Heart right ventricle (tissue), 16 donors: ENCODE measurements around the gene CUL4A. TPM values are rescaled to one million over a fixed set of nuclear protein-coding genes. Genes with fewer than 3 reads are reported as not detected.
A peak's percentile ranks its signal among the peaks of the same experiment; 100 is the strongest.

Source experiments
- ATAC-seq, 8 donors: fragments of 200-7000 bp; cut with Tn5 transposase; one replicate each; pipeline ENCODE4 v1.9.1; 2020; ENCODE audit warnings: mild to moderate bottlenecking in 8 of 8, moderate library complexity in 8 of 8, moderate number of reproducible peaks in 1 of 8
- DNase-seq, 2 donors: peaks; one replicate each; pipeline ENCODE4 v3.0.0-alpha.2; 2020
- H3K27ac ChIP-seq, 10 donors: fragments of 200-600 bp; sonication (generic) in 2 of 10; one replicate each; pipeline versions ENCODE4 v1.5.0 to v1.8.0; 2020 to 2022; ENCODE audit warnings: mild to moderate bottlenecking in 3 of 10
- H3K27me3 ChIP-seq, 7 donors: fragments of 200-600 bp; one replicate each; pipeline ENCODE4 v1.8.0; 2021 to 2022; ENCODE audit warnings: mild to moderate bottlenecking in 2 of 7
- H3K36me3 ChIP-seq, 9 donors: fragments of 200-600 bp; sonication (generic) in 1 of 9; one replicate each; pipeline versions ENCODE4 v1.5.0 to v1.8.0; 2020 to 2022; ENCODE audit warnings: mild to moderate bottlenecking in 2 of 9
- H3K4me1 ChIP-seq, 9 donors: fragments of 200-600 bp; sonication (generic) in 1 of 9; one replicate each; pipeline versions ENCODE4 v1.5.0 to v1.8.0; 2020 to 2022; ENCODE audit warnings: mild to moderate bottlenecking in 4 of 9
- H3K4me3 ChIP-seq, 10 donors: fragments of 200-600 bp; sonication (generic) in 2 of 10; one replicate each; pipeline versions ENCODE4 v1.5.0 to v1.8.0; 2020 to 2022; ENCODE audit warnings: mild to moderate bottlenecking in 7 of 10, moderate library complexity in 2 of 10
- H3K9me3 ChIP-seq, 11 donors: fragments of 200-600 bp in 10 of 11; sonication (generic) in 2 of 11; one replicate each; pipeline versions ENCODE4 v1.5.0 to v1.8.0; 2013 to 2022; ENCODE audit warnings: mild to moderate bottlenecking in 2 of 11, control low read depth in 1 of 11, moderate library complexity in 1 of 11
- CTCF ChIP-seq, 9 donors: fragments of 200-600 bp; sonication (generic) in 2 of 9; IDR thresholded peaks; one replicate each; pipeline versions ENCODE4 v1.5.0 to v1.8.0; 2021 to 2022; ENCODE audit warnings: antibody characterized with exemption in 9 of 9, mild to moderate bottlenecking in 5 of 9, moderate library complexity in 1 of 9
- WGBS, 2 donors: extraction: QIAGEN DNeasy Blood & Tissue Kit; methylation state at CpG; one replicate each; pipeline ENCODE4 v1.1.7; 2013; ENCODE audit warnings: inconsistent platforms in 1 of 2; 5-methylcytosine and 5-hydroxymethylcytosine counted together
- intact Hi-C, 10 donors: fragments of 100-400 bp; cut with DNase I; formaldehyde crosslinking; loops; one replicate each; pipeline versions ENCODE4 v1.11.1 to v1.14.2; 2022
- polyA plus RNA-seq, 2 donors: library from polyadenylated mRNA; stranded (reverse); fragments of 200-250 nt; gene quantifications; one replicate each; pipeline ENCODE4 v1.2.3, GENCODE V29; 2013
- total RNA-seq, 10 donors: library from RNA; stranded (reverse); fragmentation: NEBNext Ultra II Directional in 3 of 10; extraction: Animal tissue kit (Norgen Biotek cat#: 25700) in 3 of 10; gene quantifications; one replicate each; pipeline versions ENCODE4 v1.2.1 to v1.2.4, GENCODE V29; 2021 to 2023
- donor health status: Arrhythmogenic right ventricular cardiomyopathy.
- donor health status: ischemic (EF 13 %, LVEDD 7.1; RV severe dilation, severe dysfunction).
- donor health status: healthy with polysubstance abuse.
- donor health status: DM: no; HTN: yes; CAD: no.
- donor health status: DM: no; HTN: no; CAD: no.
- donor health status: ischemic (EF 25% LVEDD 6.9; RV normal size, moderate dysfunction).
- donor health status: ischemic (EF 25% LVEDD 5.7; RV mildly dilated, moderate dysfunction).
- donor health status: healthy.
- donor health status: DM: yes; HTN: yes; CAD: no.
- donor health status: Ischemic cardiomyopathy.
- donor health status: ischemic (EF 35%, LVEDD 5.7; RV mildly dilated, moderate dysfunction).
- donor health status: nonischemic (EF 11% LVEDD 7.7; RV severe dilation, severe dysfunction).
- donor health status: DM: yes; HTN: yes; CAD: no.
- donor health status: PGD.
- donor health status: ischemic (EF 29% LVEDD 5.4; RV normal size, mild dysfunction).
- donor health status: nonischemic (EF 23%, LVEDD 6.1; RV moderate dilation, normal function).

Gene CUL4A
- total and polyA plus RNA-seq, 12 donors = 35.8 to 141 (median 110) TPM

- H3K27ac ChIP-seq = peak overlapping the region in 8 of 10 donors; percentile 2 to 85 (median 69)
- no peaks in the 10 kb centered on the region for H3K27me3 ChIP-seq
- 95 to 96% methylated on average over 23 of the region's 23 CpGs for WGBS, 2 donors
- H3K4me1 ChIP-seq = peaks cover 0 to 30% (median 10%) of the 10 kb centered on the region in 9 donors
- peaks cover 0 to 83% (median 28%) of the 10 kb centered on the region in 9 donors for H3K36me3 ChIP-seq
- no peak for DNase-seq
- ATAC-seq = no peak
- H3K9me3 ChIP-seq = no peaks in the 10 kb centered on the region
- TF ChIP-seq CTCF (IDR thresholded peaks at IDR 0.05) = no peak
- no peak overlapping the region for H3K4me3 ChIP-seq
- intact Hi-C loops = loop anchor here in 1 of 10 donors (2.0 kb wide), 1 partner anchor 19 kb away; no protein-coding TSS in a partner anchor
Measured at GRCh38 chr13:113187883-113188665, 21.3 kb upstream of the CUL4A start.

DNA sequence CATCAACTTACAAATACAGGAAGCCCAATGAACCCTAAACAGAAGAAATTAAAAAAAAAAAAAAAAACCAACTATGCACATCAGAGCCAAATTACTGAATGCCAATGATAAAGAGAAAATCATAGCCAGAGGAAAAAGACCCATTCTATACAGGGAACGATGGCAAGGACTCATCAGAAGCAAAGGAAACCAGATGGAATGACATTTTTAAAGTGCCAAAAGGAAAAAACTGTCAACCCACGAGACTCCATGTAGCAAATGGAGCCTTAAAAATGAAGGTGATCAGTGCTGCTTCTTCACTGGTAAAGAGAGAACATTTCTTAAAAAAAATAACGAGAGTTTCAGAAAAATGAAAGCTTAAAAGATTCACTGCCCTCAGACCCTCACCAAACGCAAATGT, 19.2 kb upstream of the CUL4A start:
- ATAC-seq (no peak), DNase-seq (no peak)
- H3K27me3 ChIP-seq = no peaks in the 10 kb centered on the region
- intact Hi-C loops = no loop called here
- H3K4me1 ChIP-seq = peaks cover 0 to 24% (median 10%) of the 10 kb centered on the region in 9 donors
- H3K4me3 ChIP-seq = no peak overlapping the region
- 84% methylated on average over 4 of the region's 4 CpGs for WGBS, 2 donors
- H3K9me3 ChIP-seq = no peaks in the 10 kb centered on the region
- peaks cover 0 to 83% (median 37%) of the 10 kb centered on the region in 9 donors for H3K36me3 ChIP-seq
- no peak for TF ChIP-seq CTCF (IDR thresholded peaks at IDR 0.05)
- no peak overlapping the region for H3K27ac ChIP-seq

- peaks cover 0 to 96% (median 53%) of the 10 kb centered on the region in 9 donors for H3K36me3 ChIP-seq
Measured at GRCh38 chr13:113192279-113192678, 17.1 kb upstream of the CUL4A start.

DNA sequence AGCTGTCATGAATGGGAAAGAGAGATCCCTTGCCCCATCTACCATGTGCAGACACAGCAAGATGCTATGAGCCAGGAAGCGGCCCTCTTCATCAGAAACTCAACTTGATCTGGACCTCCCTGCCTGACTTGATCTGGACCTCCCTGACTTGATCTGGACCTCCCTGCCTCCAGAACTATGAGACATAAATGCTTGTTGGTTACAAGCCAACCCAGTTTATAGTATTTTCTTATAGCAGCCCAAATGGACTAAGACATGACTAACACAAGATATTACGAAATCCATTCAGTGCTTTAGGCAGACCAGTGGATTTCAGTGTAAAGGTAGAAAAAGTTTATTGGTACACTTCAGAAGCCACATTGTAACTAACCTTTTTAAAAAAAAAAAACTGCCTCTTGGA, 16.5 kb upstream of the CUL4A start:
- ATAC-seq (no peak), DNase-seq (no peak)
- WGBS, 2 donors = 97 to 98% methylated on average over 2 of the region's 2 CpGs
- Histone ChIP-seq H3K4me3 (no peak overlapping the region), H3K27me3 (no peaks in the 10 kb centered on the region), H3K36me3 (peaks cover 0 to 100% (median 58%) of the 10 kb centered on the region in 9 donors), H3K27ac (no peak overlapping the region), H3K9me3 (no peaks in the 10 kb centered on the region), H3K4me1 (peaks cover 0 to 16% (median 5%) of the 10 kb centered on the region in 9 donors)
- intact Hi-C loops = no loop called here
- TF ChIP-seq CTCF (IDR thresholded peaks at IDR 0.05) = no peak

More at GRCh38 chr13:113192279-113192678, 17.1 kb upstream of the CUL4A start:
- no peaks in the 10 kb centered on the region for H3K27me3 ChIP-seq
- DNase-seq (no peak), ATAC-seq (no peak)
- H3K4me3 ChIP-seq = no peak overlapping the region
- peaks cover 0 to 18% (median 10%) of the 10 kb centered on the region in 9 donors for H3K4me1 ChIP-seq
- no peaks in the 10 kb centered on the region for H3K9me3 ChIP-seq
- 85% methylated on average over 4 of the region's 4 CpGs for WGBS, 2 donors
- intact Hi-C loops = no loop called here
- TF ChIP-seq CTCF (IDR thresholded peaks at IDR 0.05) = no peak
- H3K27ac ChIP-seq = no peak overlapping the region
